Measurements from ENCODE around the gene SEC14L1. TPM values are rescaled to one million over a fixed set of nuclear protein-coding genes. Genes with fewer than 3 reads are reported as not detected.
"Not testable (repeated sequence)": the region's sequence is repeated elsewhere in the genome, so short reads cannot be mapped to it uniquely, and the experiment has no call there.

The SEC14L1 gene
- total RNA-seq, 4 donors from 2014 or later = 72.8 to 330 (median 113) TPM

DNA sequence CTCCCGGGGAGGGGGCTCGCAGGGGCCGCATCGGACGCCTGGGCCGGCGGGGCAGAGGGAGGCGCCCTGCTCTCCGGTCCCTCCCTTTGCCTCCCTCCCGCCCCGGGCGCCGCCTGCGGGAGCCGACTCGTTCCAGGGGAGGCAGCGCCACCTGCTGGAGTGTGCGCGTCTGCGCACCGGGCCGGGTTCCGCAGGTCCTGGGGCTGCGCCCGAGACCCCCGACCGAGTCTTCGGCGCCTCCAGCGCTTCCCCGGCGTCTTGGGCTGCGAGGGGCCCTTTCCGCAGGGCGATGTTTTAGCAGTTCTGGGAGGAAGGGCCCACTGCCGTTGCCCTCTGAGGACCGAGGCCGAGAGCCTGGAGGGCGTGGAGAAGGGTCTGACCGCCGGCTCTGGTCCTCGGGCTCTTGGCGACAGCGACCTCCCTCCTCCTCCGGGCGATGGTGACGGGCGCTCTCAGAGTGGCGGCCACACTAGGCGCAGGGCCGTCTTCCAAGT is 106.3 kb downstream of the SEC14L1 start:
- ATAC-seq (ENCODE audit: low FRiP score) (peak; percentile 84), DNase-seq (ENCODE audit: low spot score) (peak; percentile 83)
- TF ChIP-seq, protein P1, sequence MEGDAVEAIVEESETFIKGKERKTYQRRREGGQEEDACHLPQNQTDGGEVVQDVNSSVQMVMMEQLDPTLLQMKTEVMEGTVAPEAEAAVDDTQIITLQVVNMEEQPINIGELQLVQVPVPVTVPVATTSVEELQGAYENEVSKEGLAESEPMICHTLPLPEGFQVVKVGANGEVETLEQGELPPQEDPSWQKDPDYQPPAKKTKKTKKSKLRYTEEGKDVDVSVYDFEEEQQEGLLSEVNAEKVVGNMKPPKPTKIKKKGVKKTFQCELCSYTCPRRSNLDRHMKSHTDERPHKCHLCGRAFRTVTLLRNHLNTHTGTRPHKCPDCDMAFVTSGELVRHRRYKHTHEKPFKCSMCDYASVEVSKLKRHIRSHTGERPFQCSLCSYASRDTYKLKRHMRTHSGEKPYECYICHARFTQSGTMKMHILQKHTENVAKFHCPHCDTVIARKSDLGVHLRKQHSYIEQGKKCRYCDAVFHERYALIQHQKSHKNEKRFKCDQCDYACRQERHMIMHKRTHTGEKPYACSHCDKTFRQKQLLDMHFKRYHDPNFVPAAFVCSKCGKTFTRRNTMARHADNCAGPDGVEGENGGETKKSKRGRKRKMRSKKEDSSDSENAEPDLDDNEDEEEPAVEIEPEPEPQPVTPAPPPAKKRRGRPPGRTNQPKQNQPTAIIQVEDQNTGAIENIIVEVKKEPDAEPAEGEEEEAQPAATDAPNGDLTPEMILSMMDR (IDR thresholded peaks at IDR 0.05) = peak in 2 of 3 donors; percentile 65 to 87

DNA sequence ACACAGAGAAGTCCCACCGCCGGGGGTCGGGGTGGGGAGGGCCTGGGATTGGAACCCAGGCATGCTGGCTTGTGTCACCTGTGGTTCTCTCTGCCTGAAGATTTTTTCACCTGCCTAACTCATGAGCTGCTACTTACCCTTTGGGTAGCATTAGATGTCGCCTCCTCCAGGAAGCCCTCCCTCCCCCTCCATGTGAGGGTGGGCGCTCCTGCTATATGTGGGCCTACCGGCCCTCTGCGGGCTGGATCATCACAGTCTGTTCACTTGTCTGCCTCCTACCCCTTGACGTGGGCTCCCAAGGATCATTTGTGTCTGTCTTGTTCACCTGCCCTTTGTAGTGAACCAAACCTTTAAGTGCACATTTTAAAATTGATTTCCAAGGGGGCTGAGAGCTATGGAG is 106.8 kb downstream of the SEC14L1 start:
- TF ChIP-seq, protein P1 (IDR thresholded peaks at IDR 0.05) = no peak
- ATAC-seq (ENCODE audit: low FRiP score) (no peak), DNase-seq (ENCODE audit: low spot score) (no peak)

DNA sequence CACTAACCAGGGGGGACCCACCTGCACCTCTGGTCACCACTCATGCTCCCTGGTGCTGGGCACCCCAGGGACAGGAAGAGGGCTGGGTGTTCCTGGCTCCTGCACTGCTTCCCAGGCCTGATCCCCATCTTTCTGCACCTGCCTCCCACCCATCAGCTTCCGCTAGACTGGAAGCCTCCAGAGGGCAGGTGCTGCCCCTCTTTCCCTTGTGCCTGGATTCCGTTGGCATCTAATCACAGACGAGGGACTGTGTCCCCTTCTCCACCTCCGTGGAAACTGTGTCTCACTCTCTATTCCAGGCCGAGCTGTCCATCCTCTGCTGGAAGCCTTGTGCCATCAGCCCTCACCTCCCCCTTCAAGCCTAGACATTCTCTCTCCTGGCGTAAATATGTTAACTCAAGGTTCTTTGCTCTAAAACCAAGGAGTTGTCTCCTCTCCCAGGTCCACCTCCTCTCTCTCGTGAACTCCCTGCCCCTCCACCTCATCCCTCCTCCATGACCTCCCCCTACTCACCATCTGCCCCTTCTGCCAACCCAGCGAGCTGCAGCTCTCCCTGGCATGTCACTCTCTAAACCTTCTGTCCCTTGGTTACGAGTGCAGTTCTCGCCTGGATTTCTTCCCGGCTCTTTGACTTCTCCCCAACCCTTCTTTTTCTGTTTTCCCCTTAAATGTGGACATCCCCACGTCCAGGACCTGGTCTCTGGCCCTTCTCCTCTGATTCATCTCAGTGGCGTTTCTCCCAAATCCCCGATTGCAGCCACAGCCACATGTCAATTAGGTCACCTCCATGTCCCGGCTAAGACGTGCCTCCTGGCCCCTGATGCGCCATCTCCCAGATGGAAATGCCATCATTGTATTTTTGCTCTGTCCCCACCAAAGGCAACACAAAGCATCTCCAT is 107.7 kb downstream of the SEC14L1 start:
- ATAC-seq (ENCODE audit: low FRiP score) (no peak), DNase-seq (ENCODE audit: low spot score) (no peak)
- TF ChIP-seq, protein P1 (IDR thresholded peaks at IDR 0.05) = no peak

DNA sequence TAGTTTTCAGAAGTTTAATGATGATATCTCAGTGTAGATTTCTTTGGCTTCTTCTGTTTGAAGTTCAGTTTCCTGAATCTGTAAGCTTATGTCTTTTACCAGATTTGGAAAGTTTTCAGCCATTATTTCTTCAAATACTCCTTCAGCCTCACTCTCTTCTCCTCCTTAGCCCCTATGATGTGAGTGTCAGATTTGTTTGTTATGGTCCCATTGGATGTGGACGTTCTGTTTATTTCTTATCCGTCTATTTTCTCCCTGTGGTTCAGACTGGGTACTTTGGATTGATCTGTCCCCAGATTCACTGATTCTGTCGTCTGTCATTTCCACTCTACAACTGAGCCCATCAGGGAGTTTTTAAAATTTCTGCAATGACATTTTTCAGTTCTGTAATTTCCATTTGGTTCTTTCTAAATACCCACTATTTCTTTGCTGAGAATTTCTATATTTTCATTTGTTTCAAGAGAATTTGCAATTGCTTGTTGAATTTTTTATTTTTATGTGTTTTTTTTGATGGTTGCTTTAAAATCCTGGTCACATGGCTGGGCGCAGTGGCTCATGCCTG is 110.9 kb downstream of the SEC14L1 start:
- ATAC-seq (ENCODE audit: low FRiP score) (no peak), DNase-seq (ENCODE audit: low spot score) (no peak)
- TF ChIP-seq, protein P1 (IDR thresholded peaks at IDR 0.05) = no peak

DNA sequence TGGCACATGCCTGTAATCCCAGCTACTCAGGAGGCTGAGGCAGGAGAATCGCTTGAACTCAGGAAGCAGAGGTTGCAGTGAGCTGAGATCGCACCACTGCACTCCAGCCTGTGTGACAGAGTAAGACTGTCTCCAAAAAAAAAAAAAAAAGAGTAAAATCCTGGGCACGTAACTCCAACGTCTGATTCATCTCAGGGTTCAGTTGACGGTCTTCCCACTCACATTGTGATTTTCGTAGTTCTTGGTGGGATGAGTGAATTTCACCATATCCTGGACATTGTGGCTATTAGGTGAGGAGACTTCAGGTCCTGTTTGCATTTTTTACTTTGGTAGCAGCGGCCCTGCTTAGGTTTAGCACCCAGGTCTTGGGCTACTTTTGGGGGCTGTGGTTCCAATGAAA is 111.5 kb downstream of the SEC14L1 start:
- ATAC-seq (ENCODE audit: low FRiP score); DNase-seq (ENCODE audit: low spot score): not testable (repeated sequence)

DNA sequence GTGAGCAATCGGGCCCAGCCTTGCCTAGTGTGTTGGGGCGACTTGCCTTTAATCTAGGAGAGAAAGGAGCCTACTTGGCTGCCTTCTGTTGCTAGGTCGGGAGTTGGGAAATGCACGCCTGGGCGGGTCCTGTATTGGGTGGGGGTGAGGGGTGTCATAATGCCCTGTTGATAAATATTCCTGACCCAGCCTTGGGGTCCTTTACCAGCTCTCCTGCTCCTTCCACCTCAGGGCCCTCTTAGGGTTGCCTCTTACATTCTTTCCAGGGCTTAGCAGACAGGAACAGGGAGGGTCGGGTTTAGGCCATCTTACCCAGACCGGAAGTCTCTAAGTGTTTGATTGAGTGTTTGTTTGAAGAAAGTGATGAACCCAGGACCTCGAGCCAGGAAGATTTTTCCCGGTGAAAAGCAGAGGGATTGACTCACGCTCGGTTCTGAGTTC is 112.9 kb downstream of the SEC14L1 start:
- DNase-seq (ENCODE audit: low spot score) (no peak), ATAC-seq (ENCODE audit: low FRiP score) (no peak)
- TF ChIP-seq, protein P1 (IDR thresholded peaks at IDR 0.05) = no peak

DNA sequence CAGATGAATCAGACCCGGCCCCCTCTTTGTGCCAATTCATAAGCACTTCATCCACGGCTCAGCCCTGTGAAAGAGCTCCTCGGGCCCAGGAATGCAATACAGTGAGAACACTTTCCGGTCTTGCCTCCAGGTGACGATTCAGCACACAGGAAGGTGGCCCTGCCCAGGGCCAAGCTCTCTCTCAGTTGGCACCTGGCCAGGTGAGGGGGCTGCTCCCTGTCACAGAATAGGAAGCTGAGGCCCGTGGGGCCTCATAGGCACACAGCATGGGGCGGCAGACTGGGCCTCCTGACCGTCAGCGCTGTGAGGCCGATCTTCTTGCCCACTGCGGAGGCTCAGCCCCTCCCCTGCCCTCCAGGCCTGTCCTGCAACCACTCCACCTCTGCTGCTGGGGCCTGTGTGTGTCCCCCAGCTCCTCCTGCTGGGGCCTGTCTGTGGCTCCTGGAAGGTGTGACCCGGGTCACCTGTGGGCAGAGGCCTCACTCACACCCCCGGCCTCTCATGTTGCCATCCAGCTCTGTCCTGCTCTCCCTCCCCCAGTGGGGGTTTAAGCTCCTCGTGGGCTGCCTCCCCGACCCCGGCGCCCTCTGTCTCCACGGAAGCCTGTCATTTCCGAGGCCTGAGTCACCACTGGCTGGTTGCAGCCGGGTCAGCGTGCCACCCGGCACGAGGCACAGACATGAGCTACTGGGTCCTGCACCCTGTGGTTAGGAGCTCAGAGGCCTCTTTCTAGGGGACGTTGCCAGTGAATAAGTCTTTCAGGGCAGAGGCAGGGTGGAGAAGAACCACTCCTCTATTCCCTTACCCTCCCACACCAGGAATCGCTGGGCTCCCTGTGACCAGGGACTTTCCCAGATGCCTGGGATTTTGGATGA is 114.4 kb downstream of the SEC14L1 start:
- TF ChIP-seq, protein P1 (IDR thresholded peaks at IDR 0.05) = no peak
- ATAC-seq (ENCODE audit: low FRiP score) (peak; percentile 61), DNase-seq (ENCODE audit: low spot score) (no peak)

DNA sequence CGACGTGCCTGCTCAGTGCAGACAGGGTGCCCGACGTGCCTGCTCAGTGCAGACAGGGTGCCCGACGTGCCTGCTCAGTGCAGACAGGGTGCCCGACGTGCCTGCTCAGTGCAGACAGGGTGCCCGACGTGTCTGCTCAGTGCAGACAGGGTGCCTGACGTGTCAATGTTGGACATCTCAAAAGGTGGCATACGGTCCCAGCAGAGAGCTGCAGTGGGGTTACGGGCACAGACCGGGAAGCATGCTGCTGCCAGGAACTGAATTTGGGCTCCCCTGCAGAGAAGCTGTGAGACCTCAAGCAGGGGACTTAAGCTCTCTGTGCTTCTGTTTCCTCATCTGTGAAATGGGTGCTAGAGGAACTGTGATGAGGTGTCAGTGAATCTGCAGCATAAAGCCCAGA is 115.2 kb downstream of the SEC14L1 start:
- not testable (repeated sequence) for DNase-seq (ENCODE audit: low spot score); ATAC-seq (ENCODE audit: low FRiP score)

Data from omental fat pad (tissue), 4 donors.